Measurements from ENCODE around the gene PSTK.

Gene PSTK

GRCh38 chr10:122980209-122981065 lies at the start of gene PSTK:
Gene PSTK (plus strand): TSS chr10:122980401. CDS start chr10:122980480, 79 bp downstream.
- peak; percentile 90 for DNase-seq

- DNase-seq = peak; percentile 22
Observed at GRCh38 chr10:122931088-122931906, 48.9 kb upstream of the PSTK start.

- DNase-seq = no peak
Observed at GRCh38 chr10:122939133-122939855, 40.9 kb upstream of the PSTK start.

GRCh38 chr10:122939856-122940543 lies 40.2 kb upstream of the PSTK start:
- peak; percentile 75 for DNase-seq

- no peak for DNase-seq
Observed at GRCh38 chr10:122949296-122949695, 30.9 kb upstream of the PSTK start.

GRCh38 chr10:122953902-122954730 lies 26.1 kb upstream of the PSTK start, which contains the start of gene C10orf88:
Gene C10orf88 (minus strand): TSS chr10:122954227. CDS start chr10:122954178, 49 bp downstream.
- peak; percentile 99 for DNase-seq

- no peak for DNase-seq
Observed at GRCh38 chr10:122954731-122955050, 25.5 kb upstream of the PSTK start.

- no peak for DNase-seq
Observed at GRCh38 chr10:122955892-122956291, 24.3 kb upstream of the PSTK start.

GRCh38 chr10:122957474-122957873 lies 22.7 kb upstream of the PSTK start:
- DNase-seq = peak; percentile 4

GRCh38 chr10:122962405-122962804 lies 17.8 kb upstream of the PSTK start:
- DNase-seq = no peak

GRCh38 chr10:122966879-122967278 lies 13.3 kb upstream of the PSTK start:
- no peak for DNase-seq

GRCh38 chr10:122968698-122969097 lies 11.5 kb upstream of the PSTK start:
- DNase-seq = no peak

GRCh38 chr10:122974023-122974422 lies 6.2 kb upstream of the PSTK start:
- DNase-seq = no peak

- no peak for DNase-seq
Observed at GRCh38 chr10:122974543-122975064, 5.6 kb upstream of the PSTK start.

GRCh38 chr10:122981066-122981464 lies 864 bp downstream of the PSTK start:
- peak; percentile 50 for DNase-seq

- no peak for DNase-seq
Observed at GRCh38 chr10:122983898-122984297, 3.7 kb downstream of the PSTK start.

GRCh38 chr10:122984708-122985107 lies 4.5 kb downstream of the PSTK start:
- DNase-seq = no peak

GRCh38 chr10:122986335-122986734 lies 6.1 kb downstream of the PSTK start:
- no peak for DNase-seq

GRCh38 chr10:122988501-122988900 lies 8.3 kb downstream of the PSTK start:
- DNase-seq = peak; percentile 23

GRCh38 chr10:122990278-122990677 lies 10.1 kb downstream of the PSTK start:
- peak; percentile 4 for DNase-seq

- no peak for DNase-seq
Observed at GRCh38 chr10:122992031-122992585, 11.9 kb downstream of the PSTK start.

Measured in EL (cell line).